ENCODE results near the gene SRSF10.
"Not testable (repeated sequence)": the region's sequence is repeated elsewhere in the genome, so short reads cannot be mapped to it uniquely, and the experiment has no call there.

Gene SRSF10

DNA sequence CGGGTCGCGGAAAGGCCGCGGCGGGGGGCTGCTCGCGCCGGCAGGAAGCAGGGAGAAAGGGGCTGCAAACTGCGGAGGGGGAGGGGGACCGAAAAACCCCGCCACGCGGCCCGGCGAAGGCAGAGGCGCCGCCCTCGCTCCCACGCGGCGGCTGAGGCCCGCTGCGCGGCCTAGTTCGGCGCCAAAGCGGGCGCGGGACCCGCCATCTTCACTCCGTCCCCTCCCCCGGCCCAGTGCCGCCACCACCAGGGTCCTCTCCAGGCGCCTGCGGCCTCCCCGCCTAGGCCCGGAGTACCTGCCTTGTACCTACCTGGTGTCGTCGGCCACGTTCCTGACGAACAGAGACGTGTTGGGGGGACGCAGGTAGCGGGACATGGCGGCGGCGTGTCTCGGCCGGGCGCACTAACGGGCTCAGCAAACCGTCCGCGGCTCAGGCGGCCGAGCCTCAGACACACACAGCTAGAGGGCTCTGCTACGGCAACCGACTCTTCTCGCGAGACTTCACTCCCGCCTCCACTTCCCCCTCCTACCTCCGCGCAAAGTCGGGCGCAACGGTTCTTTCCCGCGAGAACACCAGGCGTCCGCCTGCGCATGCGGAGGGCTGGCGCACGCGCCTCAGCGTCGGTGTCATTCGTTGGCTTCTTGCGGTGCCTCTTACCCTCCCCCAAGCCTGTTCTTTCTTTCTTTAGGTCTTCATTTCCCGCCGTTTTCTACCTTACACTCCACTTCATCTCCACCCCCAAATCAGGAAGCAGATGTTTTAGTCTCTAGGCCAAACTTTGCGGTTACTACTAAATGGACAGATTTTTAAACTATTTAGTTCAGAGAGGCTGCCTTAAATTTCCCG lies at the start of gene SRSF10:
Gene SRSF10 (minus strand): TSS at position 447 of the 847 bp plus-strand sequence. CDS start 72 bp downstream, at position 375.
- DNase-seq, result peak; percentile 93

DNA sequence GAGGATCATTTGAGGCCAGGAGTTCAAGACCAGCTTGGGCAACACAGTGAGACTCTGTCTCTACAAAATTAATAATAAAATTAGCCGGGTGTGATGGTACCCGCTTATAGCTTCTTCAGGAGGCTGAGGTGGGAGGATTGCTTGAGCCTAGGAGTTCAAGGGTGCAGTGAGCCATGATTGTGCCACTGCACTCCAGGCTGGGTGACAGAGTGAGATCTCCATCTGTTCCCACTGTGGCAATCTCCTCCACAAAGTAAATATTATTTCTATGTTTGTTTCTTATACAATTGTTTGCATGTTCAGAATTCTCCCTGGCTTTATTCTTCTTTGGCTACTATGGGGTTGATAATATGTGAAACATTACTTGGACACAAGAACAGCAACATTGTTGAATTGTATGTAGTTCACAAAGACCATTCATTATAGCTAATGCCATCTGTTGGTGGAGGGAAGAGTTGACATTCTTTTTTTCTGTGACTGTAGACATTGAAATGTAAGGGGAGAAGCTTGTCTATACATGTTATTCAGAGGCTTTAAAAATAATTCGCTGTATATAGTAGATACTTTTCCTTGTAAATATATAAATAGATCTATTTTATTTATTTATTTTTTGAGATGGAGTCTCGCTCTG lies 47.8 kb upstream of the SRSF10 start:
- DNase-seq, result peak; percentile 4

DNA sequence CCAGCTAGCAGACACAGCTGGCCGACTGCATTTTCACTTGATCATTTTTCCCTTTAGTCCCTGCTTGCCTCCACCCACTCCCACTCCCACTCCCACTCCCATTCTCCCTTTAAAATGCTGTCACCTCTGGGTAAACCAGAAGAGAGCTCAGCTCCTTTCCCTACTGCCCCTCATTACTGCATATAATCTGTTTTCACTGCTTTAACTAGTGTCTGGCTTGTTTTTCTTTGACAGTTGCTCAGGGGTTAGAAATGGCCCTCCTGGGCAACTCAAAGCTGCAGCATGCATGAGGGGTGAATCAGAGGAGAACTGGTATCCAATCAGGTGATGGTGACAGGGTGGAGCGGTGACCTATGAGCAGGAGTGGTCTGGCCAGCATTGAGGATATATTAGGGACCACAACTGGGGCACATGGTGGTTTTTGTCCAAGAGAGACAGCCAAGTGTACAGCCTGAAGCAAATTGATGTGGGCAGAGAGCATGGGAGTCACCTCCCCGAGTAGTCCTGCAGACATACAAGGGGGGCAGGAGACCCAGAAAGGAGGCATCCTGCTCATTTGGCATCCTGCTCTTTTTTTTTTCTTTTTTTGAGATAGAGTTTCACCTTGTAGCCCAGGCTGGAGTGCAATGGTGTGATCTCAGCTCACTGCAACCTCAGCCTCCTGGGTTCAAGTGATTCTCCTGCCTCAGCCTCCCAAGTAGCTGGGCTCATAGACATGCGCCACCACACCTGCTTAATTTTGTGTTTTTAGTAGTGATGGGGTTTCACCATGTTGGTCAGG lies 42.6 kb upstream of the SRSF10 start:
- no peak for DNase-seq

DNA sequence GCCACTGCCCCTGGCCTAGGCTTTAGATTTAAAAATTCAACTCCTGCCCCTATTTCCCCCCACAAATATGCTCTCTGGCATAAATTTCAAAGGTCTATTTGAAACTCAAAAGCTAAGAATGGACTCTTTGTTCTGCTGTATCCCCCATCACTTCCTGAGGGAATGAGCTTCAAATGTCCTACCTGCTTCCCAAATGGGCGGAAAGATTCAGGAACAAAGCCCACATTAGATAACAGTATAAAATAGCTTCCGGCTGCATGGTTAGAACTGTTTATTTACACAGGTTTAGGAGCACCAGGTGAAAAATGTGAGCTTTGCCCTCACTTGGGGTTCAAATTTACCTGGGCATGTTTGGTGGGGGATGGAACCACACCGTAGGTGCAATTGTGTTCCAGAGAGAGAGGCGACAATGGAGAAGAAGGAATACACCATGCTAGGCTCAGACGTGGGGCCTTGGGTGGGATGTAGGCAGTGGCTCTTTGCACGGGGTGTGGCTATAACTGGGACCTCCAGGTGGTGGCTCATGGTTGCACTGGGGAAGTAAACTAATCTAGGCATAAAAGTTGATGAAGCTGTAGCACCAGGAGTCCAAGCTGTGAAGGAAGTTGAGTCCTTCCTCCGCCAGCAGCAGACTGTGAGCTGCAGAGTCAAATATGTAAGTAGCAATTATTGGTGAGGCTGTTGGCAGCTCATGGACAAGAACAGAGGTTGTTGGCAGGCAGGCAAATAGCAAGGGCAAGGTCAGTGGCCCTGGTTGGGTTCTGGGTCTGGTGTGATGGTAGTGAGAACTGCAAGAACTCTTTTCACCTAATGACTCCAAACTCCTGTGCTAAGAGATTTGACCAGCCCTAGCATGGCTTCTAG lies 41.5 kb upstream of the SRSF10 start:
- DNase-seq, result no peak

DNA sequence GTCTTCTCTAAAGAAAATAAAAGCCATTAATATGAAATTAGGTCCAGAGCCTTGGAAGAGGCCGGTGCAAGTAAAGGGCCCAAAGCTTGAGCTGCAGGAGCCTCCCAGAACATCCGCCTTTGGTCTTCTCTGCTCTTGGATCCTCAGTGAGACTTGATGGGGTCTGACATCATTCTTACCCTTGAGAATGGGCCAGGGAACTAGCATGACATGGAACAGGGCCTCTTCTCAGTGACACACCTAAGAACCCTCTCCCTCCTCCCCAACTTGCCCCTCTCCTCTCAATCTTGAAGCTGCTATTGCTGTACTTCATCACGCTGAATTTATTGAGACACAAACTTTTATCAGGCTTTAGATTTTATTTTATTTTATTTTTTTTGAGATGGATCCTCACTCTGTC lies 40.3 kb upstream of the SRSF10 start:
- no peak for DNase-seq

DNA sequence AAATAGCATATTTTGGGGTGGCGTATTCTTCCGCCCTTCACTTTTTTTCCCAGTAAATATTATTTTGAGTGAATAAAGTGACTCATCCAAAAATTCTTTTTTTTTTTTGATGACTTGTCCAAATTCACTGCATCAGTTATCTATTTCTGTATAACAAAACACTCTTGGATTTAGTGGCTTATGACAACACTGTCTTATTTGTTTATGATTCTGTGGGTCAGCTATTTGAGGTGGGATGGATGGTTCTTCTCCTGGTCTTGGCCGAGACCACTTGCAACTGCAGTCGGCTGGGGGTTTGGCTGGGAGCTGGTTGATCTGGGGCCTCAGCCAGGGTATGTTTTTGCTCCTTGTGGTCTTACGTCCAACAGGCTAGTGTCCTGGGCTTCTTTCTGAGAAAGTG lies 39.9 kb upstream of the SRSF10 start:
- no peak for DNase-seq

DNA sequence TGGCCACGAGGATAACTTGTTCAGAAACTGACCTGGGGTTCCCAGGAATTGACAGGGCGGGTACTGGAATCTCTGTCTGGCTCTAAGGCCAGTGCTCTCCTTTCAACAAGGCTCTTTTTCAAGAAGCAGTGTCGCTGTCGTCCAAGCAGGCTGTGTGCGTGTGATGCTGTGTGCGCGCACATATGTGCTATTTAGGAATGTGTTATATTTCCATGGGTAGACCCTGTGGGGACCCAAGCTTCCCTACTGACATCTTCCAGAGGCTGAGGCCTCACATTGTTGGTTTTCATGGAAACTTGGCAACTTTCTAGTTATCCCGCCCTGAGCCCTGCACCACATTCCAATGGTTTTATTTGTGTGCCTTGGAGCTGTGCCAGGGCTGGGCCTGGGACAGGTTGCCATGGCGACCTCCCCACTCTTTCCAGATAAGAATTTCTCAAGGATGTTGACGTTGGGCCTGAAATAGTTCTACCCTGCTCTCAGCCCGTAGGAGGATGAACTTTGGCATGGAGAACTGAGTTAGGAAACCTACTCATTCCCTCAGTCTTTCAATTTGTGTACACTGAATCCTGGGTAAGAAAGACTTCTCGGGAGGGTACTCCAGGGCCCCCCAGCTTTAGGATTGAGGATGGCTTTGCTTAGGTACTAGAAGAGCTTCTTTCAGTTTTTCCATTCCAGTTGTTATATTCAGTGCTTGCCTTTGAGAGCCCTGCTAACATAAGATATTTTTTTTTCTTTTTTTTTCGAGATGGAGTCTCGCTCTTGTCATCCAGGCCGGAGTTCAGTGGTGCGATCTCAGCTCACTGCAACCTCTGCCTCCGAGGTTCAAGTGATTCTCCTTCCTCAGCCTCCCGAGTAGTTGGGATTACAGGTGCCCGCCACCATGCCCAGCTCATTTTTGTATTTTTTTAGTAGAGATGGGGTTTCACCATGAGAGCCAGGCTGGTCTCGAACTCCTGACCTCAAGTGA lies 38.8 kb upstream of the SRSF10 start:
- no peak for DNase-seq

DNA sequence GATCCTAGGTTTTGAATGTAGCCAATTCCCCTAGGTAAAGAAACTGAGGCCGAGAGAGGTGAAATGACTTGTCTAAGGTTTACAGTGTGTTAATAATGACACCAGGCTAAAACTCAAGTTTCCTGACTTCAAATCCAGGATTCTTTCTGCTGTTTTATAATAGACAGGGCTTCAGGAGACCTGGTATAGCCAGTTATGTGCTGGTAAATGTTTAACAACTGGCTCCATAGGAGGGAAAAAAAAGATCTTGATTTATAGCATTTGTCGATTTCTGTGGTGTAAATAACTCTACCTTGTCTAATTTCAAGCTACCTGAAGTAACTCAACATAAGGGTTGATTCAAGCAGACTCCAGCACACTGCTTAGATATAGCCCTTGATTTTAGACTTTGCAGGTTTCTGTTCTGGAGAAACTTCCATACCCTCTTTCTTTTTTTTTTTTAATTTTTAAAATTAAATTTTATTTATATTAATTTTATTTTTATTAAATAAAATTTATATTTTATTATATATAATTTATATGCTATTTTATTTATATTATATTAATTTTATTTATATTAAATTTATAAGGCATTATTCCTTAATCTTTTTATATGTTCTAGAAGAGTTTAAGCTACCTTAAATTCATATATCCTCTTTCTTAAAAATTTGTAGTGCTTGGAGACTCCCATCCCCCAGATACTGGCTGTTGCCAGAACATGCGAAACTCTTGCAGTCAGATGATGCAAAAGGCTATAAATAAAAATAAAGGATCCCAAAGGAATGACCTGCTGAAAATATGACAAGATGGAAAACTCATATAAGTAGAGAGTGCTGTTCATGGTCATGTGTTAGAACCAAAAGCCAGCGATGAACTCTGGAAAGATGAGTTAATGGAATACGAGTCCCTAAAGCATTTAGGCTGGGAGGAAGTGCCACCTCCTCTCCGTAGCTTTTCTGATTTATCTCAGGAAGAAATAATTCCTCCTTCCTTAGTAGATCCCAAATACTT lies 35.4 kb upstream of the SRSF10 start:
- no peak for DNase-seq

DNA sequence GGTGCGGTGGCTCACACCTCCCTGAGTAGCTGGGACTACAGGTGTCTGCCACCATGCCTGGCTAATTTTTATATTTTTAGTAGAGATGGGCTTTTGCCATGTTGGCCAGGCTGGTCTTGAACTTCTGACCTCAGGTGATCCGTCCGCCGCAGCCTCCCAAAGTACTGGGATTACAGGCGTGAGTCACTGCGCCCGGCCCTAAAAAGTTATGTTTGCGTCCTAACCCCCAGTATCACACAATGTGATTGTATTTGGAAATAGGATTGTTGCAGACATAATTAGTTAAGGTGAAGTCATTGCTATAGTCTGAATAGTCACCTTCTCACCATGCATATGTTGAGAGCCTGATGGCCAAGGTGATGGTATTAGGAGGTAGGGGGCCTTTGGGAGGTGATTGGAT lies 32.8 kb upstream of the SRSF10 start:
- DNase-seq, result not testable (repeated sequence)

DNA sequence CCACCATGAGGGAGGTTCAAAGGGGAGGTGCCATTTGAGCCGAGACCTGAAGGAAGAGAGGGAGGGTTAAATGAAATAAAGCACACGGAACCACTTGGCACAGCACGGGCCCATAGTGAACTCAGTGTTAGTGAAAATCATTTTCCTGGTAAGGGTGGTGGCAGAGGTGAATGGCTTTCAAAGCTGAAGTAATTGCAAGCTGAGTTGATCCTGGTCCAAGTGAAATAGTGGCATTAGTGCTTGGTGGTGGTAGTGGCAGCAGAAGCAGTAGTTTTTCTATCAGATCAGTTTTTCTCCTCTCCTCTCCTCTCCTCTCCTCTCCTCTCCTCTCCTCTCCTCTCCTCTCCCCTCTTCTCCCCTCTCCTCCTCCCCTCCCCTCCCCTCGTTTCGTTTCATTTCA lies 30.5 kb upstream of the SRSF10 start:
- no peak for DNase-seq

DNA sequence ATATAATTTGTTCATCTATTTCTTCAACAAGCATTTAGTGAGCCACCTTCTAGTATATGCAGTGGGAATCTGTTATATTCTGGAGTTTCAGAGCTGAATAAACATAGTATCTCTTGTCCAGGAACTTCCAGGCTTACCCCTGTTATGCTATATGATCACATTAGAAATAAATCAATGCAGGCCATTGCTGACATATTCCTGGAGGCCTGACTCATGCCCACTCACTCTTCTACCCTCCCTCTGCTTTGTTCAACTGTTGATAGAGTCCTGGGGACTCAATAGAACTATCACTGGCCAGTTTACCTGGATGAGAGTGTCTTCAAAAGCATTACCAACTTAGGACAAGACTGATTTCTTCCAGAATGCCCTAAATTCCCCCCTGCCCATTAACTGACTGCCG lies 29.3 kb upstream of the SRSF10 start:
- no peak for DNase-seq

DNA sequence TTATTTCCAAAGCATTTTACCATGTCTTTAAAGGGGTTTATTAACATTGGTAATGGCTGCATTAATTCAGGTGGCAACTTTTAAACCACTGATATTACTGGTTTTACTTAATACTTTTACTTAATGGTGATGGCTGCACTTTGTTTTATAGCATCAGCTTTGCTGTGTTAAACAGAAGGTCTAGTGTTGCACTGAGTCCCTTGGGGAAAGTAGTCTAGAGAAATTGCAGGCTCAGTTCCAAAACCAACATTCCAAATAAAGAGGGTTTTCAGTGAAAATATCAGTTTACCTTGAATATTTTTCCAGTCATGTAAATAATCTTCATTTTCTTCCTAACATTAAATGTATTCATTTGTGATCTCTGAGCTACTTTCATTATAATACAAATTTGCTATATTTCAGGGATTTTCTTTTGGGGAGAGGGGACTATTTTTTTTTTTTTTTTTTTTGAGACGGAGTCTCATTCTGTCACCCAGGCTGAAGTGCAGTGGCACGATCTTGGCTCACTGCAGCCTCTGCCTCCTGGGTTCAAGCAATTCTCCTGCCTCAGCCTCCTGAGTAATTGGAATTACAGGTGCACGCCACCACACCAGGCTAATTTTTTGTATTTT lies 28.6 kb upstream of the SRSF10 start:
- peak; percentile 40 for DNase-seq

DNA sequence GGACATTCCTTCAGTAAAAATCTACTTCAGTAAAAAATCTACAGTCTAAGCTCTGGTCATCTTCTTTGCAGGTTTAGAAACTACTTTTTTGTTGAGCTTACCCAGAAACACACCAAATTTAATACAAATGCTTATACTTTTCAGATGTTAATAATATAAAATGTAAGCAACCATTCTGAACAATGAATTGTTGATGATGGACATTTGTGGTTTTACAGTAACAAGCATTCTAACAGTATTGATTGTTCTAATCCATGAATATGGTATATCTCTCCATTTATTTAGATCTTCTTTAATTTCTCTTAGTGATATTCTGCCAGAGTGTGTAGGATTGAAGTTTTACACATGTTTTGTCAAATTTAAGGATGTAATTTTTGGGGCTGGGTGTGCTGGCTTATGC lies 27.0 kb upstream of the SRSF10 start:
- no peak for DNase-seq

DNA sequence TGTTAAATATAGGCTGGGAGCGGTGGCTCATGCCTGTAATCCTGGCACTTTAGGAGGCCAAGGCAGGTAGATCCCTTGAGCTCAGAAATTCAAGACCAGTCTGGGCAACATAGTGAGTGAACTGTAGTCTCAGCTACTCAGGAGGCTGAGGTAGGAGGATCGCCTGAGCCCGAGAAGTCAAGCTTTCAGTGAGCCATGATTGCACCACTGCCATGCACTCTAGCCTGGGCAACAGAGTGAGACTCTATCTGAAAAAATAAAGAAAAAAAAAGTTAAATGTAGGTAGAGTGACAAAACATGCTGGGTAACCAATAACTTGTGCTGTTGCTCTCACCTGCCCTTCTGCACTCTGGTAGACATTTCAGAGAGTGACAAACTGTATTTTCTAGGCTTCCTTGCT lies 25.0 kb upstream of the SRSF10 start:
- no peak for DNase-seq

DNA sequence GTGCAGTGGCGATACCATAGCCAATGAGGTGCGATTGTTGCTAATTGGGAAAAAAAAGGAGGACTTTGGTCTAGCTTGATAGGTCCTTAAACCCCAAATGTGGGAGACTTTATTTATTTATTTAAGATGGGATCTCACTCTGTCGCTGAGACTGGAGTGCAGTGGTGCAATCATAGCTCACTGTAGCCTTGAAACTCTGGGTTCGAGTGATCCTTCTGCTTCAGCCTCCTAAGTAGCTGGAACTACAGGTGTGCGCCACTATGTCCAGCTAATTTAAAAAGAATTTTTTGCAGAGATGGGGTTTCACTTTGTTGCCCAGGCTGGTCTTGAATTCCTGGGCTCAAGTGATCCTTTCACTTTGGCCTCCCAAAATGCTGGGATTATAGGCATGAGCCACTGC lies 24.0 kb upstream of the SRSF10 start:
- DNase-seq, result no peak

DNA sequence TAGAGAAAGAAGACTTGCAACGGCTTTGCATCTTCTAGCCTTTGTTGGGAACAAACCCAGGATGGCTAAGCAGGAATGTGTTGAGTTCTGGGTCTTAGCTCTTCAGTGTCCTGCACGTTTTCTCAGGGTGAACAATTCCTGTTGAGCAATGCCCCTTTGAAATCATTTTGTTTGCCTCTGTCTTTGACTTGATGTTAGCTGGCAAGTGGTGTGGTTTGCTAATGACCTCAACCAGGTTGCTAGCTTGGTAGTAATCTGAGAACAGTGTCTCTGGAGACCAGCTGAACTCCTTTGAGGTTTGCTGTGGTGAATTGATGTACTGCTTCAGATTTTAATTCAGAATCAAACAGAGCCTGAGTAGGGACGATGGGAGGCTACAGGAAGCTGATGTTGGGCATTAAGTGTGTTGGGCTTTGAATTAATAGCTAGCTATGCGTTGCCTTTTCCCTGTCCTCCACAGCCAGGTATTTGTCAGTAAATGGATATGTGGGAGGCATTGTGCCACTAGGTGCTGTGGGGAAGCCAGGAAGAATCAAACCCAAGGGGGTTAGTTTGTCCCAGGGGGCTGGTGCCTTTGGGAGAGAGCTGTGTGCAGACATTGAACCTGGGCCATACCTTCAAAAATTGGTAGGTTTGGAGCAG lies 23.3 kb upstream of the SRSF10 start:
- DNase-seq, result no peak

DNA sequence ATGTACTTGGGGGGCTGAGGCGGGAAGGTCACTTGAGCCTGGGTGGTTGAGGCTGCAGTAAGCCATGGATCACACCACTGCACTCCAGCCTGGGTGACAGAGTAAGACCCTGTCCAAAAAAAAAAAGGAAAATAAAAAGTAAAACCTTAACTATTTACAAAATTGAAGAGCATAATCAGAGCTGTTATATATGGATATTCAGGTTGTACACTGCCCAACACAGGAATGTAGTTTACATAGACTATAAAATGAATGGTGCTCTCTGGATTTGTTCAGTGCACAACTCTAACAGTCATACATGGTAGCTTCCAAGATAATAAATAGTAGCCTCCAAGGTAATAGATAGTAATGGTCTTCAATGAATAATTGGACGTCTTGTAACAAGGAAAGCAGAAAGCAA lies 22.6 kb upstream of the SRSF10 start:
- no peak for DNase-seq

DNA sequence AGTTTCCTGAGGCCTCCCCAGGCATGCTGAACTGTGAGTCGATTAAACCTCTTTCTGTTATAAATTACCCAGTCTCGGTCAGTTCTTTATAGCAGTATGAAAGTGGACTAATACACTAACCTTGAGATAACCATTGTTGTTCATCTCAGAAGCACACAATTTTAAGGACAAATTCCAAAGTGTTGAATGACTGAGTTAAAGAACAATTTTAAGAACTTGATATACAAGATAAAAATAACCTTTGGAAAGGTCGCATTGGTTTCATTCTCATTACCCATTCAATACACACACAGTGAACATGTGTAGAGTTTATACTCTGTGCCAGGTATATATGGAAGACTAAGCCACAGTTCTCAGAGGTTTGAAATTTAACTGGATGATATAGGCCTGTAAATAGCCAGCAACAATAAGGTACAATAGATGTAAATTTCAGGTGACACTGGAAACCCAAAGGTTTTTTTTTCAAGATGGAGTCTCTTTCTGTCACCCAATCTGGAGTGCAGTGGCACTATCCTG lies 19.1 kb upstream of the SRSF10 start:
- no peak for DNase-seq

DNA sequence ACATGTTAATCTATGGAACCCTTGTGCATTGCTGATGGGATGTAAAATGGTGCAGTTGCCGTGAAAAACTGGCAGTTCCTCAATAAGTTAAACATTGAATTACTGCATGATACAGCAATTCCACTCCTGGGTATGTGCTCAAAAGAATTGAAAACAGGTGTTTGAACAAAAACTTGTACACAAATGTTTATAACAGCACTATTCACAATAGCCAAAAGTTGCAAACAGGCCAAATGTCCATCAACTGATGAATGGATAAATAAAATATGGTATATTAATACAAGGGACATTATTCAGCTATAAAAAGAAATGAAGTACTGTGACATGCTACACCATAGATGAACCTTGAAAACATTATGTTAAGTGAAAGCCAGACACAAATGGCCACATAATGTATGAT lies 17.7 kb upstream of the SRSF10 start:
- DNase-seq, result no peak
